ENCODE data around the gene SMPD3. TPM values are rescaled to one million over a fixed set of nuclear protein-coding genes. Genes with fewer than 3 reads are reported as not detected.

The SMPD3 gene
- total RNA-seq, 1 experiment from 2014 or later, result 0.70 TPM

DNA sequence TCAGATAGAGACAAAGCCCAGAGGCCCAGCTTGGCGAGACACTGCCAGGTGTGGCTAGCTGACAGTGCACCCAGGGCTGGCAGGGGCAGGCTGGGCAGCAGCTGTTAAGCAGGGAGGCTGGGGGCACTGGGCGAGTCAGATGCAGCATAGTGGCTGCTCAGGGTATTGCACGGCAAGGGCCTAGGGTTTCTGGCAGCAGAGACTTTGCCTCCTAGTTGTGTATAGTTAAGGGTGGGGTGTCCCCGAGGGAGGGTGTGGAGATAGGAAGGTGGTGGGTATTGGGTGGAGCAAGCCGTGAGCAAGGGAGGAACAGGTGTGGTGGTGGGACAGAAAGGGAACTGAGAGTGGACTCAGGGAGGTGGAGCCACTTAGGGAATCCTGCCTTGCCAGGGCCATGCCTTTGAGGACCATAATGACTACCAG is 66.0 kb downstream of the SMPD3 start:
- Mint-ChIP-seq H3K36me3 (ENCODE audit: insufficient read depth in 1 of 3, low read depth in 3 of 3) (no peaks in the 10 kb centered on the region; a peak in 1 of 7 replicates), H3K9me3 (no peaks in the 10 kb centered on the region; a peak in 1 of 5 replicates), H3K4me3 (no peak overlapping the region), H3K27ac (peak overlapping the region in 1 of 3 experiments; percentile 73; a peak in 1 of 7 replicates), H3K27me3 (ENCODE audit: low read depth) (peaks cover 9% of the 10 kb centered on the region; the same call in 1 of the 2 replicates), H3K4me1 (peaks cover 42 to 44% of the 10 kb centered on the region in 2 experiments)
- Histone ChIP-seq H4K8ac (replicated peaks; ENCODE audit: insufficient read length, low read depth, low read length) (no peak overlapping the region), H3K4me2 (ENCODE audit: insufficient read depth, insufficient read length, low read length) (no peak overlapping the region), H3K14ac (ENCODE audit: insufficient read depth, low read length) (no peak overlapping the region), H3K79me2 (ENCODE audit: insufficient read depth, low read length) (no peaks in the 10 kb centered on the region), H3K23me2 (ENCODE audit: insufficient read length, low read depth, low read length, poor library complexity, severe bottlenecking) (no peaks in the 10 kb centered on the region), H2AK5ac (ENCODE audit: insufficient read length, low read length) (no peak overlapping the region), H3K79me1 (ENCODE audit: insufficient read depth, low read depth, low read length, poor library complexity, severe bottlenecking) (no peaks in the 10 kb centered on the region), H2BK20ac (ENCODE audit: low read depth, low read length, poor library complexity, severe bottlenecking) (no peak overlapping the region), H4K20me1 (ENCODE audit: control insufficient read depth, insufficient read depth, insufficient read length) (no peaks in the 10 kb centered on the region), H3K27ac (ENCODE audit: insufficient read length, low read depth, low read length) (no peak overlapping the region), H2BK120ac (ENCODE audit: low read depth, low read length, poor library complexity, severe bottlenecking) (no peak overlapping the region), H4K91ac (ENCODE audit: insufficient read length, low read depth, low read length) (no peak overlapping the region), H2BK5ac (ENCODE audit: insufficient read length, low read length) (no peak overlapping the region), H2BK12ac (ENCODE audit: insufficient read length, low read depth, low read length) (no peak overlapping the region), H3K56ac (ENCODE audit: insufficient read length, low read depth, low read length) (no peak overlapping the region), H3K23ac (ENCODE audit: insufficient read length, low read depth, low read length) (no peak overlapping the region), H3K4me1 (ENCODE audit: insufficient read depth, low read length) (peaks cover 11% of the 10 kb centered on the region; the same call in 1 of the 2 replicates), H2AFZ (ENCODE audit: low read length) (no peak overlapping the region), H3K27me3 (ENCODE audit: insufficient read depth, low read length) (no peaks in the 10 kb centered on the region), H3T11ph (ENCODE audit: low read length) (no peak overlapping the region), H3K9ac (ENCODE audit: extremely low read depth, insufficient read length, low read length) (no peak overlapping the region), H3K18ac (ENCODE audit: insufficient read length, low read depth, low read length) (no peak overlapping the region), H2BK15ac (ENCODE audit: low read depth, low read length) (no peak overlapping the region), H4K5ac (ENCODE audit: insufficient read length, low read depth, low read length) (no peak overlapping the region), H3K4ac (ENCODE audit: low read depth, low read length) (no peak overlapping the region), H3K9me3 (ENCODE audit: control insufficient read depth, low read depth, low read length) (no peaks in the 10 kb centered on the region)
- TF ChIP-seq CTCF (conservative IDR thresholded peaks at IDR 0.05), result peak; percentile 70
- WGBS (ENCODE audit: extremely low coverage, insufficient read length, low lambda C conversion rate), result no CpG with 5 or more reads among the region's 5 CpGs
- peak; percentile 74 for DNase-seq
